Measurements from ENCODE around the gene XIRP2. TPM values are rescaled to one million over a fixed set of nuclear protein-coding genes. Genes with fewer than 3 reads are reported as not detected.

XIRP2 gene
- total and polyA plus RNA-seq, 2 of the 8 experiments (the other 6 are each of a cell fraction or from before 2014, with no cell fraction given), result 0.11 TPM; not detected in 1

- no peak for DNase-seq (ENCODE audit: low read depth in 1 of 2, low spot score in 2 of 2)
- Histone ChIP-seq H2BK12ac (ENCODE audit: low read depth, low read length) (no peak overlapping the region), H4K8ac (ENCODE audit: extremely low read depth, insufficient read depth, low read length) (no peak overlapping the region), H2BK5ac (ENCODE audit: low read depth, low read length) (no peak overlapping the region), H3K4me3 (ENCODE audit: extremely low read depth in 1 of 4, insufficient read depth in 2 of 4, low read depth in 3 of 4, low read length in 4 of 4) (no peak overlapping the region), H4K91ac (replicated peaks; ENCODE audit: insufficient read length, low read length) (no peak overlapping the region), H4K20me1 (replicated peaks in 1 of 2; ENCODE audit: control insufficient read depth in 1 of 2, insufficient read depth in 2 of 2, low read length in 2 of 2) (no peaks in the 10 kb centered on the region), H2AFZ (ENCODE audit: low read length) (no peak overlapping the region), H3K23ac (ENCODE audit: insufficient read length) (no peak overlapping the region), H2BK20ac (ENCODE audit: low read length) (no peak overlapping the region), H3K27me3 (replicated peaks in 1 of 4; ENCODE audit: control insufficient read depth in 3 of 4, extremely low read depth in 1 of 4, insufficient read depth in 3 of 4, low read length in 3 of 4) (no peaks in the 10 kb centered on the region), H2BK15ac (ENCODE audit: low read length) (no peak overlapping the region), H3K36me3 (ENCODE audit: control insufficient read depth in 2 of 4, insufficient read depth in 4 of 4, low read length in 3 of 4) (no peaks in the 10 kb centered on the region), H4K5ac (ENCODE audit: insufficient read length, low read depth, low read length) (no peak overlapping the region), H3K9ac (replicated peaks in 1 of 4; ENCODE audit: extremely low read depth in 1 of 4, low read depth in 3 of 4, low read length in 3 of 4) (no peak overlapping the region), H3K4ac (replicated peaks; ENCODE audit: insufficient read length, low read depth, low read length) (no peak overlapping the region), H3K18ac (ENCODE audit: extremely low read depth, low read length) (no peak overlapping the region), H3K79me1 (ENCODE audit: low read depth, low read length) (no peaks in the 10 kb centered on the region), H3K9me3 (ENCODE audit: insufficient read depth in 2 of 2, low read depth in 1 of 2, low read length in 1 of 2) (no peaks in the 10 kb centered on the region), H3K4me2 (ENCODE audit: insufficient read depth in 1 of 2, low read depth in 2 of 2, low read length in 2 of 2) (no peak overlapping the region), H3K56ac (replicated peaks; ENCODE audit: insufficient read length, low read depth, low read length) (no peak overlapping the region), H3K14ac (ENCODE audit: insufficient read length) (no peak overlapping the region), H3K79me2 (ENCODE audit: control insufficient read depth in 1 of 2, insufficient read depth in 2 of 2, low read length in 2 of 2) (no peaks in the 10 kb centered on the region), H2BK120ac (replicated peaks; ENCODE audit: low read depth, low read length) (no peak overlapping the region), H3K4me1 (replicated peaks in 1 of 4; ENCODE audit: control insufficient read depth in 3 of 4, insufficient read depth in 4 of 4, low read length in 3 of 4) (no peaks in the 10 kb centered on the region), H3K27ac (ENCODE audit: low read depth, low read length) (no peak overlapping the region), H2AK5ac (ENCODE audit: low read depth, low read length) (no peak overlapping the region), H3K23me2 (ENCODE audit: low read depth, low read length) (no peaks in the 10 kb centered on the region)
- POLR2A ChIA-PET (ENCODE audit: partially characterized antibody), result no interaction called here
- WGBS, 2 experiments (ENCODE audit: extremely low coverage in 1 of 2, insufficient coverage in 1 of 2, insufficient read length in 1 of 2, insufficient replicate concordance in 2 of 2, low coverage in 1 of 2, low lambda C conversion rate in 2 of 2, missing lambda C conversion rate in 1 of 2), result 89% methylated on average over 2 of the region's 2 CpGs; no CpG with 5 or more reads in 1 of the 2 experiments
- TF ChIP-seq SAP30 (IDR thresholded peaks at IDR 0.05; ENCODE audit: insufficient read depth, insufficient replicate concordance, low read length), result no peak
- TF ChIP-seq EZH2 (IDR thresholded peaks at IDR 0.05; ENCODE audit: low read depth, low read length, severe bottlenecking), result no peak
- TF ChIP-seq MAFK (IDR thresholded peaks at IDR 0.05; ENCODE audit: low read depth, low read length), result no peak
- TF ChIP-seq SIX5 (IDR thresholded peaks at IDR 0.05; ENCODE audit: low read depth, low read length), result no peak
- TF ChIP-seq SIN3A (conservative IDR thresholded peaks at IDR 0.05 in 1 of 2, IDR thresholded peaks at IDR 0.05 in 1 of 2; ENCODE audit: low read depth in 1 of 2, low read length in 2 of 2), result no peak
- TF ChIP-seq RAD21 (IDR thresholded peaks at IDR 0.05 in 1 of 2, conservative IDR thresholded peaks at IDR 0.05 in 1 of 2; ENCODE audit: low read depth in 2 of 2, low read length in 2 of 2), result no peak
- TF ChIP-seq SUZ12 (IDR thresholded peaks at IDR 0.05; ENCODE audit: low read length), result no peak
- no peak for TF ChIP-seq POU5F1 (IDR thresholded peaks at IDR 0.05; ENCODE audit: low read depth, low read length)
- CTCF ChIA-PET (ENCODE audit: partially characterized antibody), result no interaction called here
- no peak for FAIRE-seq
Measured at GRCh38 chr2:167182403-167182802, 294.1 kb downstream of the XIRP2 start.

Measured in H1 (cell line).